Measurements from ENCODE around the gene GPR180. TPM values are rescaled to one million over a fixed set of nuclear protein-coding genes. Genes with fewer than 3 reads are reported as not detected.

The GPR180 gene
- total RNA-seq, 4 donors from 2014 or later = 3.6 to 24.9 (median 7.7) TPM

GRCh38 chr13:94683409-94683808, 81.8 kb downstream of the GPR180 start:
- Histone ChIP-seq H3K9me3 (no peaks in the 10 kb centered on the region), H3K36me3 (no peaks in the 10 kb centered on the region), H3K4me3 (no peak overlapping the region), H3K27ac (no peak overlapping the region), H3K27me3 (no peaks in the 10 kb centered on the region), H3K4me1 (no peaks in the 10 kb centered on the region)
- no peak for DNase-seq
- intact Hi-C loops (cut with DNase I; ENCODE audit: low total_unique reads) = no loop called here
- TF ChIP-seq CTCF (IDR thresholded peaks at IDR 0.05) = no peak
- no peak for TF ChIP-seq POLR2A (IDR thresholded peaks at IDR 0.05)

Small RNA genes within 50 kb of the gene (small RNA-seq; reads per million reads assigned to genes)
- gene RNA5SP36 = not detected

Other genes with a start within 250 kb of the GPR180 start
- gene DCT, start 122.2 kb upstream of the GPR180 start, total RNA-seq = under 1 TPM in 3 of 4 donors, not detected in 1; 0.76 to 0.91 (median 0.88) TPM
- 10 to 100 TPM; 10.2 to 29.7 (median 14.7) TPM for gene TGDS, start 5.7 kb upstream of the GPR180 start, total RNA-seq
- under 1 TPM in 1 of 4 donors, not detected in 3; 0.07 TPM for gene SOX21, start 110.7 kb downstream of the GPR180 start, total RNA-seq

Data from uterus (tissue), 4 donors.